ENCODE data around the gene FGF4.
A peak's percentile ranks its signal among the peaks of the same experiment; 100 is the strongest.

The FGF4 gene

GRCh38 chr11:69807106-69807815, 32.1 kb upstream of the FGF4 start:
- DNase-seq, result peak; percentile 52

DNA sequence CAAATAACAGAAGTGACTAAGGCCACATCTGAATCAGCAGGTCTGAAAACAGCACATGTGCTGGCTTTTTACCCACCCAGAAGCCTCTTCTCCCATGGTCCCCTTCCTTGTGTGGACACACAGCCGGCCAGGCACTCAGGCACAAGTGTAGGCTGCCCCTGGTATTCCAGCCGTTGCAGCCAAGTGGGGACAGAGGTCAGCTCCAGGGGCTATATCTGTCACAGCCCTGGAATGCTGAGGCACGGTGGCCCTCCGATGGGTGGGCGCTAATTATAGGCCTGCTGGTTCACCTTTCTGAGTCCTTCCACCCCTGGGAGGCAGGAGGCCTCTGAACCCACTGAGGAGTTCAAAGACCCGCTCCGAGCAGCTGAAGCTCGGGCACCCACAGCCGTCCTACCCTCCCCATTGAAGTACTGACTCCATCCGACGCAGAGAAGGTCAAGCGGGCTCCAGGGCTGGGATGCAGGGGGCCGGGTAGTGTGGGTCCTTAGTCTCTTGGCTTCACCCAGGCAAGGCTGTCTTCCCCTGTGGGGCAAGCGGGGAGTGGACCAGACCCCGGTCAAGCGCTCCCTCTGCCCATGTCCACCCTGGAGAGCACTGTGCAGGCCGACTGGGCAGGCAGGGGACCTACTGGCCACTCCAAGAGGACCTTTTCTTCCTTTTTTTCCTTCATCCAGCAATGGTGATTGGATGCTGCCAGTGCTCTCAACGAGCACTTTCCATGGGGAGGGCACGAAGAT, 29.8 kb upstream of the FGF4 start:
- no peak for DNase-seq

GRCh38 chr11:69803604-69804218, 28.6 kb upstream of the FGF4 start:
- DNase-seq, result no peak

GRCh38 chr11:69803022-69803421, 27.9 kb upstream of the FGF4 start:
- no peak for DNase-seq

- no peak for DNase-seq
Observed at GRCh38 chr11:69802590-69802989, 27.4 kb upstream of the FGF4 start.

GRCh38 chr11:69801513-69802335, 26.6 kb upstream of the FGF4 start:
- peak; percentile 7 for DNase-seq

GRCh38 chr11:69800278-69800677, 25.1 kb upstream of the FGF4 start:
- no peak for DNase-seq

- DNase-seq, result peak; percentile 12
Observed at GRCh38 chr11:69799582-69799981, 24.4 kb upstream of the FGF4 start.

- DNase-seq, result no peak
Observed at GRCh38 chr11:69799097-69799496, 24.0 kb upstream of the FGF4 start.

DNA sequence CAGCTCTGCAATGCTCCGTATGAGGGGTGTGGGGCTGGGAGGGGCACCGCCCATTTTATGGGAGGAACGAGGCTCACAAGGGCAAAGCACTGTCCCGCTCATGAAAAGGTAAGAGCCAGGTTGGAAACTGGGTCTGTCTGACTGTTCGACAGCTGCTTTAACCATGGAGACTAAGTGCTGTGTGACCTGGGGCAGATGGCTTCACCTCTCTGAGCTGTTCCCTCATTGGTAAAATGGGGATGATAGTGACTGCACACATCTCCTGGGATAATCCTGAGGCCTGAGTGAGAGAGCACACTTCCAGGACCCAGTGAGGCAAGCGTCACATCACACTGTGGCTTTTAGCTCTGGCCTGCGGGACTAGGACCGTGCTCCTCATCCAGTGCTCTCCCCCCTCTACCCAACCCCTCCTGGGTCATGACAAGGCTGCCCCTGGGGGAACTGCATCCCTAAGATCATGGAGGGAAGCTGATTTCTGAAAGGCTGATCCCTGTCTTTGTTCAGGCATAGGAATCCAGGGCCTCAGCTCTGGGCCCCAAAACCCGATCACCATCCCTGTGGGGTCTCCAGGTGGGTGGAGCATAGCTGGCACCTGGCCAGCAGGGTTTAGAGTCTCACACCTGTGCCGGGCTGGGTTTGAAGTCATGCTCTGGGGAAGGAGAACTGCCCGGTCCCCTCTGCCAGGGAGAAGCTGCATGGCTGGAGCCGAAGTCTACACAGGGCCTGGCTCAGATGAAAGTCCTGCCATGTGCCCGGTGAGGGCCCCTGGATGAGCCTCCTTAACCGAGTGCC, 22.8 kb upstream of the FGF4 start:
- no peak for DNase-seq

DNA sequence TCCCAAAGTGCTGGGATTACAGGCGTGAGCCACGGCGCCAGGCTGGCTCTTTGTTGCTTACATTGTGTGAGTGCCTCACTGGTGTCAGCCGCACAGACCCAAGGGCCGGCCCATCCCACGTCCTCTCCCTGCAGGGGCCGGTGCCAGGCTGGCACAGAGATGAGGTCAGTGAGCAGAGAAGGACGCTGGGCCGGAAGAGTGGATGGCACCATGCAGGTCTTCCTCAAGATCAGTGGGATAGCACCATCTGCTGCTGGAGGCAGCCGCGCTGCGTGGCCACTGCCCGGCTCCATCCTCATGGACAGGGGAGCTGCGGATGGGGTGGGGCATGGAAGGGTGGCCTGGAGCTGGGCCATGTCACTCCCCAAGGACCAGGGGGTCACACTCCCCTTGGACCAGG, 22.0 kb upstream of the FGF4 start:
- no peak for DNase-seq

- no peak for DNase-seq
Observed at GRCh38 chr11:69796063-69796462, 20.9 kb upstream of the FGF4 start.

- peak; percentile 90 for DNase-seq
Observed at GRCh38 chr11:69791276-69792180, 16.4 kb upstream of the FGF4 start.

DNA sequence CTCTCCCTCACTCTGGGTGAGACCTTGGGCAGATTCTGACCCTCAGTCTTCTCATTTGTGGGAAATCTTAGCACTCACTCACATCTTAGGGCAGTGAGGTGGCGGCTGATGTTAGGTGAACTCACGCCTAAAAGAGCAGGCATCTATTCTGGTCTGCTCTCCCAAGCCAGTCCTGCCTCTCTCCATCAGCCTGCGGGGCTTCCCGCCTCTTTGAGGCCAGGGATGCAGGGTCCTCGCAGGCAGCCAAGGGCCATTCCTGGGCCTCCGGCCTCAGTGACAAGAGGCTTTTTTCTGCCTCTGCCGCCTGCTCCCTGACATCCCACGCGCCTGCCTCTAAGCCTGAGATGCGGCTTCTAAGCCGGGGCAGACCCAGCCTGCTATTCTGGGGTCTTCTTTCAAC, 13.8 kb upstream of the FGF4 start:
- no peak for DNase-seq

- DNase-seq, result no peak
Observed at GRCh38 chr11:69787906-69788305, 12.8 kb upstream of the FGF4 start.

DNA sequence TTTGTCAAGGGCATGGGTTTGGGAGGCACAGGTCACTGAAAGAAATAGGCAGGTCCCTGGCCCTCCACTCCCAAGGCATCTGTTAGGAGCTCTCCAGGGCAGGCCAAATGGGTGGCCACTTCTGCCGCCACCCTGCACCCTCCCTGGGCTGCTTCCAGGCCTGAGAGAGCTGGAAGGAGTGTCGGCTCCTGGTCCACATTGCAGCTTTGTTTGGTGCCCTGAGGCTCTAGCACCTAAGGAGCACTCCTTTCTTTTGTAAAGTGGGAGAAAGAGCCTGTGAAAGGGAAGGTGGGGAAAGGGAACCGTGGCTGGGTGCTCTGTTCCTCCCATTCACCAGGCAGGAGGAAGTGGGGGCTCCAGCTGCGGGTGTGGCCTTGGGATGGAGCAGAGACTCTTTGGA, 12.3 kb upstream of the FGF4 start:
- no peak for DNase-seq

DNA sequence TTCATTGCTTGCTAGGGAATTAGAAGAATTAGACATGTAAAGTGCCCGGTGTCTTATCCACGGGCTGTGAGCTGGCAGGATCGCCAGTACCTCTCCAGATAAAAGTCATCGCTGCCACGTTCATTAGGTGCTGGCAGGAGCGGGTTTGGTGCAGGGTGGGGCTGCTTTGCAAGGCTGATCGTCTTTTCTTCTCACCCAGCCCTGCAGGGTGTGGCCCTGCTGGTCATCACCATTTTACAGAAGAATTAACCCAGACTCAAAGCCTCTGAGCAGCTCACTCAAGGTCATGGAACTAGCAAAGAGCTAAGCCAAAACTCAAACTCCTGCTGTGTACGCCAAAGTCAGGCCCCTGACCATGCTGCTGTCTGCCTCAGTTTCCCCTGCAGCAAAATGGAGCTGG, 6.1 kb upstream of the FGF4 start:
- DNase-seq, result no peak

DNA sequence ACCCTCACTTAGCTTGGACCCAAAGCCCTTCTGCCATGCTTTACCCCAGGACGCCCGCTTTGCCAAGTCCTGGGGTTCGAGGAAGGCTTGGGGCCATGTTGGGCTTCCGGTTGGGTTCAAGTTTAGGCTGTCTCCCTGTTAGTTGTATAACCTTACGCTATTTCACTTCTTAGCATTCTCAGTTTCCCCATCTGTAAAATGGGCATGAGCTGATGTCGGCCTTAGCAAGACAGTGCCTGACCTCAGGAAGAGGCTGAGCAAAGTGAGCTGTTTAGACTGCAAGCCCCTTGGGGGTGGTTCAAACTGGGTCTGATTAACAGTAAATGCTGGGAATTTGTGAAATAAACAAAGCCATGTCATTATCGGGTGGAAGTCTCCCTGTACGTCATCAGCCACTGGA, 3.2 kb upstream of the FGF4 start:
- no peak for DNase-seq

- no peak for DNase-seq
Observed at GRCh38 chr11:69774354-69775162, 583 bp downstream of the FGF4 start.

DNA sequence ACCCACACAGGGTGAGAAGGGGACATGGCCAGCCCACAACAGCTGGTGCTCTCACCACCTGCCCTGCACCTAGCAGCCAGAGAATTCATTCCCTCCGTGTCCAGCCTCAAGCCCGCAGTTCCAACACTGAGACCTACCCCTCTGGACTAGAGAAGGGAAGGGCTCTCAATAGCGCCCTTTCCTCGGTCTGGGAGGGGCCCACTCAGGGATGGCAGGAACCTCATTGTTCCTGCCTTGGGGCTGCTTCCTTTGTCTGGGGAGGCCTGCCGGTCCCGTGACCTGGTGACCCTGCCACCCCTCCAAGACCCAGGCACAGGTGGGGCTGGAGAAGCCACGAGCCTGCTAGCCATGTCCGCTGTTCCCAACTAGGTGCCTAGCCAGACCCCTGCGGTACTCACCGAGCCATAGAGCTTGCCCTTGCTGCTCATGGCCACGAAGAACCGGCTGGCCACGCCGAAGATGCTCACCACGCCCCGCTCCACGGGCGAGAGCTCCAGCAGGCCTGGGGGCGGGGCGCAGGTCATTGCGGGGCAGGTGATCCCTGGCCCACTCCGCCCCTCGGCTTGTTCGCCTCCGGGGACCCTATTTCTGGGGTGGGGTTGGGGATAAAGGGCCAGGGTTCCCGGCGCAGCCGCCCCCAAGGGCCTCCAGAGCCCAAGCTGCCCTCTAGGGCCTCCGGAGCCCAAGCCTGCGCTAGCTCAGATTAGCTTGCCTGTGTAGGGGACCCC, 1.4 kb downstream of the FGF4 start:
- no peak for DNase-seq

Measured in fibroblast of upper back skin (primary cell).